Naive B cell (primary cell): Measurements from ENCODE around the gene BMPR1A. TPM values are rescaled to one million over a fixed set of nuclear protein-coding genes. Genes with fewer than 3 reads are reported as not detected.

ENCODE experiments used
- ATAC-seq, 2 donors: fragments of 150-1000 bp; cut with Tn5 transposase; 2 replicates each; pipeline ENCODE4 v1.10.0; 2021; ENCODE audit warnings: low read depth in 2 of 2, mild to moderate bottlenecking in 2 of 2, moderate library complexity in 2 of 2
- DNase-seq: peaks from one replicate; pipeline ENCODE4 v3.0.0; 2022
- H3K27ac Mint-ChIP-seq, 6 donors: one replicate each; pipeline ENCODE4 v1.8.0; 2020 to 2022; ENCODE audit warnings: mild to moderate bottlenecking in 6 of 6, mixed read lengths in 6 of 6, moderate library complexity in 5 of 6, inconsistent platforms in 2 of 6
- H3K27me3 Mint-ChIP-seq, 3 donors: one replicate each; pipeline ENCODE4 v1.8.0; 2021 to 2022; ENCODE audit warnings: mixed read lengths in 3 of 3, mild to moderate bottlenecking in 1 of 3
- H3K36me3 Mint-ChIP-seq, 2 donors: one replicate each; pipeline ENCODE4 v1.8.0; 2020 to 2022; ENCODE audit warnings: mixed read lengths in 2 of 2, inconsistent platforms in 1 of 2, mild to moderate bottlenecking in 1 of 2
- H3K4me1 Mint-ChIP-seq, 3 donors: one replicate each; pipeline ENCODE4 v1.8.0; 2020 to 2022; ENCODE audit warnings: mixed read lengths in 3 of 3, inconsistent platforms in 1 of 3, mild to moderate bottlenecking in 1 of 3, moderate library complexity in 1 of 3
- H3K4me3 Mint-ChIP-seq, 8 donors: one replicate each; pipeline ENCODE4 v1.8.0; 2020 to 2022; ENCODE audit warnings: mild to moderate bottlenecking in 8 of 8, mixed read lengths in 8 of 8, moderate library complexity in 8 of 8, inconsistent platforms in 2 of 8
- H3K9me3 Mint-ChIP-seq, 7 donors: one replicate each; pipeline ENCODE4 v1.8.0; 2020 to 2022; ENCODE audit warnings: mixed read lengths in 7 of 7, mild to moderate bottlenecking in 5 of 7, inconsistent platforms in 2 of 7, moderate library complexity in 1 of 7
- polyA plus RNA-seq, 6 donors: library from polyadenylated mRNA; unstranded; fragments of 300-500 nt; fragmentation: Illumina TruSeq; gene quantifications; one replicate each; pipeline ENCODE4 v1.2.3, GENCODE V29; 2021; ENCODE audit warnings: low read depth in 6 of 6

Gene BMPR1A
- 1 to 10 TPM in 4 of 6 donors, under 1 TPM in 1, not detected in 1; 0.73 to 3.4 (median 1.2) TPM for polyA plus RNA-seq

DNA sequence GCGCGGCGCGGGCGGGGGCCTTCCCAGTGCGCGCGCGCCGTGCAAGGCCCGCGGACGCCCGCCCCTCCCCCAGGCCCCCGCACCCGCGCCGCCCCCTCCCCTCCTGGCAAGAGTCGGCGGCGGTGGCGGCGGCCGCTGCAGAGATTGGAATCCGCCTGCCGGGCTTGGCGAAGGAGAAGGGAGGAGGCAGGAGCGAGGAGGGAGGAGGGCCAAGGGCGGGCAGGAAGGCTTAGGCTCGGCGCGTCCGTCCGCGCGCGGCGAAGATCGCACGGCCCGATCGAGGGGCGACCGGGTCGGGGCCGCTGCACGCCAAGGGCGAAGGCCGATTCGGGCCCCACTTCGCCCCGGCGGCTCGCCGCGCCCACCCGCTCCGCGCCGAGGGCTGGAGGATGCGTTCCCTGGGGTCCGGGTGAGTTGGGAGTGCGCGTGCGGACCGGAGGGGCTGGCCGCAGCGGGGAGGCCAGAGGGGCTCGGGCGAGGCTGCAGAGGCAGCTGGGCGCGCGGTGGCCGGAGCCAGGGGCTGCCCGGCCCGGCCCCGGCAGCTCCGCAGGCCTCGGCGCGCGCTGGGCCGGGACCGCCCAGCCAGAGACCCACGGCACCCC lies at the start of gene BMPR1A:
TSS of gene BMPR1A (plus strand) at position 109 of the 602 bp plus-strand sequence. CDS start 119,400 bp downstream, outside the sequence.
- H3K36me3 Mint-ChIP-seq, result no peaks in the 10 kb centered on the region
- ATAC-seq (peak; percentile 37 to 40), DNase-seq (no peak)
- H3K4me3 Mint-ChIP-seq, result peak within 1 kb of the TSS; percentile 83 to 94 (median 90)
- H3K4me1 Mint-ChIP-seq, result peaks cover 17 to 37% (median 28%) of the 10 kb centered on the region in 3 donors
- H3K9me3 Mint-ChIP-seq, result no peaks in the 10 kb centered on the region
- H3K27ac Mint-ChIP-seq, result peak within 1 kb of the TSS in 5 of 6 donors; percentile 34 to 87 (median 79)
- peaks cover 43 to 78% (median 52%) of the 10 kb centered on the region in 3 donors for H3K27me3 Mint-ChIP-seq

DNA sequence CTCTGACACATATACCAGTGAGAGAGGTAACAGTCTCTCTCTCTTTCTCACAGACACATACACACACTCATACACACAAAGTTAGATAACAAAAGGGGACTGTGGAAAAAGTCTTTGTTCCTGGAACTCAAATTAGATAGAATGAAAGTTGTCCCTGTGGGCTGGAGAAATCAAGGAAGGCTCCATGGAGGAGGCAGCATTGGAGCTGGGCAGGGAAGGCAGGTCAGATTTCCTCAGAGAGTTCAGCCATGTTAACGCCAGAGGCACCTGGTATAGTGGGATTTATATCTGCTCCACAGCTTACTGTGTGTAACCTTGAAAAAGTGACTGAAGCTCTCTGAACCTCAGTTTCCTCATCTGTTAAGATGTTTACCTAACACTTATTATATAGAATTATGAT lies 49.4 kb upstream of the BMPR1A start:
- Mint-ChIP-seq H3K36me3 (peaks cover 0 to 8% of the 10 kb centered on the region in 2 donors), H3K9me3 (peaks cover 0 to 4% (median 0%) of the 10 kb centered on the region in 7 donors), H3K4me1 (peaks cover 9 to 16% (median 11%) of the 10 kb centered on the region in 3 donors), H3K27me3 (peaks cover 0 to 8% (median 5%) of the 10 kb centered on the region in 3 donors), H3K4me3 (peak overlapping the region in 1 of 8 donors; percentile 64), H3K27ac (no peak overlapping the region)
- ATAC-seq, result no peak
- DNase-seq, result no peak

DNA sequence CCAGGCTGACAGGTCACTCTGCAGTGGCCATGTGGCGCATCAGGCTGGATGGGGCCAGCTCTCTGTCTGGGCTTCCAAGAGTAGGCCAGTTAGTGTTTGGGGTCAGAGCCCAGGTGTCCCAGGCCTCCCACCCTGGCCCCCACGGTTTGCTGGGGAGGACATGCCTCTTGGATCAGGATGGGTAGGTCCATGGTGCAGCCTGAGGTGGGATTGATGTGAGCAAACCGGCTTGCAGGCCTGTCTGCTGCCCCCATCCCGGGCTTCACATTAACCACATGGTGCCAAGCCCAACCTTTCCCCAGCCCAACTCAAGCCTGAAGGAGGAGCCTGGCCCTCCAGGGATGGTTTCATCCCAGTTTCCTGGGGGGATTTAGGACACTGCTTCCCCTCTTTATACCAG lies 48.9 kb upstream of the BMPR1A start:
- DNase-seq (no peak), ATAC-seq (no peak)
- no peak overlapping the region for H3K27ac Mint-ChIP-seq
- peaks cover 14 to 20% (median 15%) of the 10 kb centered on the region in 3 donors for H3K4me1 Mint-ChIP-seq
- H3K27me3 Mint-ChIP-seq, result peaks cover 0 to 8% (median 0%) of the 10 kb centered on the region in 3 donors
- peaks cover 0 to 8% of the 10 kb centered on the region in 2 donors for H3K36me3 Mint-ChIP-seq
- peak overlapping the region in 1 of 8 donors; percentile 64 for H3K4me3 Mint-ChIP-seq
- H3K9me3 Mint-ChIP-seq, result peaks cover 0 to 4% (median 0%) of the 10 kb centered on the region in 7 donors

DNA sequence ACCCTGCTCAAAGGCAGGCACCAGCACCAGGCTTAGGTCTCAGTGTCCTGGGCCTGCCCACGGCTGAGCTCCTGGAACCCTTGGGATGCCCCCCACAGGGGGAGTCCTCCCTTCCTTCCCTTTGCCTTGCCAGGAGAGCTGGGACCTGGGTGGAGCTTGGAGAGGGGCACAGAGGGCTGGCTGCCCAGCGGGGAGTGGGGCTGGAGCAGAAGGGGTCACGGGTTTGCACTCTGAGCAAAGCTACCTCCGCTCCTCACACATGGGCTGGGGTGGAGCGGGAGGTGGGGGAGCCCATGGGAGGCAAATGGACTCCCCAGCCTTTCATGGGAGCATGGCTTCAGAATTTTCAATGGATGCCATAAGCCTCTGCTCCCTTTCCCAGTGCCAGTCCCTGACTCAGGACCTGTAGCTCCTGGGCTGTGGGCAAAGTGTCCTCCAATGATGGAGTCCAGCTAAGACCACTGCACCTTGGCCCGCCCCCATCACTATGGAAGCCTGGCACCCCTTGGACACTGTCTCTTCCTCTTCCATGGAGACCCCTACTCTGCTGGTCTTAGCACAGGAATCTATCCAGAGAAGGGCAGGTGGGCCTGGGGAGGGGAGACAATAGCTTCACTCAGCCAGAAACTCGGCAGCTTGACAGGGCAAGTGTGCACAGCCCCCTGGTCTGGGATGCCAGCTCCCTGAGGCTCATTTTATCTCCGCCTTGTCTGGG lies 48.2 kb upstream of the BMPR1A start:
- H3K27ac Mint-ChIP-seq, result peak overlapping the region in 1 of 6 donors; percentile 78
- peaks cover 0 to 8% of the 10 kb centered on the region in 2 donors for H3K36me3 Mint-ChIP-seq
- H3K9me3 Mint-ChIP-seq, result peaks cover 0 to 4% (median 0%) of the 10 kb centered on the region in 7 donors
- peaks cover 15 to 20% (median 17%) of the 10 kb centered on the region in 3 donors for H3K4me1 Mint-ChIP-seq
- peaks cover 0 to 8% (median 0%) of the 10 kb centered on the region in 3 donors for H3K27me3 Mint-ChIP-seq
- DNase-seq (no peak), ATAC-seq (no peak)
- peak overlapping the region in 1 of 8 donors; percentile 33 for H3K4me3 Mint-ChIP-seq

DNA sequence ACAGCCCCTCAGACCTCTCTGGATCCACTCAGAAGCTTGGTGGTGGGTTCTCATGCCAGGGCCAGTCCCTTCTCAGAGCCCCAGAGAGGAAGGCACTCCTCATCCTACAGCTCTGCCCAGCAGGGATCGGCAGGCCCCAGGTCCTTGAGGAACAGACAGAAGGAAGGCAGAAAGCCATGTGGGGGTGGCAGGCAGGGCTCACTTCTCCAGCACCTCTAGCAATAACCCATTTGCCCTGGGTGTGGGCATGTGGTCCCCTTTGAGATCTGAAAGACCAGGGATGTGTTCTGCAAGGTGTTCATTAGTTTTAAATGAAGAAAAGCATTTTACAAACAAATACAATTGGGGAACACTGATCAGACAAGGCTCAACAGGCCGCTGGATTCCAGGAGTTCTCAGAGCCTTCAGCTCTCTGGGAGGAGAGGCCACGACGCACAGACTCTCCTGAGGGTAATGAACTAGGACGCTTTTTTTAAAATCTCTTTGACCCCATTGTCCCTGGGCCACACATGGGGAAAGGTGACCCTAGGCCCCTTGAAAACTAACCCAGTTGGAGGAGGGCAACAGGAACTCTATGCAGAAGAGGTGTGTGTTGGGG lies 47.5 kb upstream of the BMPR1A start:
- Mint-ChIP-seq H3K9me3 (peaks cover 0 to 4% (median 0%) of the 10 kb centered on the region in 7 donors), H3K36me3 (peaks cover 0 to 8% of the 10 kb centered on the region in 2 donors), H3K4me3 (peak overlapping the region in 2 of 8 donors; percentile 33 to 82), H3K4me1 (peaks cover 15 to 20% (median 17%) of the 10 kb centered on the region in 3 donors), H3K27ac (peak overlapping the region in 1 of 6 donors; percentile 20), H3K27me3 (peaks cover 0 to 8% (median 0%) of the 10 kb centered on the region in 3 donors)
- DNase-seq (no peak), ATAC-seq (no peak)

DNA sequence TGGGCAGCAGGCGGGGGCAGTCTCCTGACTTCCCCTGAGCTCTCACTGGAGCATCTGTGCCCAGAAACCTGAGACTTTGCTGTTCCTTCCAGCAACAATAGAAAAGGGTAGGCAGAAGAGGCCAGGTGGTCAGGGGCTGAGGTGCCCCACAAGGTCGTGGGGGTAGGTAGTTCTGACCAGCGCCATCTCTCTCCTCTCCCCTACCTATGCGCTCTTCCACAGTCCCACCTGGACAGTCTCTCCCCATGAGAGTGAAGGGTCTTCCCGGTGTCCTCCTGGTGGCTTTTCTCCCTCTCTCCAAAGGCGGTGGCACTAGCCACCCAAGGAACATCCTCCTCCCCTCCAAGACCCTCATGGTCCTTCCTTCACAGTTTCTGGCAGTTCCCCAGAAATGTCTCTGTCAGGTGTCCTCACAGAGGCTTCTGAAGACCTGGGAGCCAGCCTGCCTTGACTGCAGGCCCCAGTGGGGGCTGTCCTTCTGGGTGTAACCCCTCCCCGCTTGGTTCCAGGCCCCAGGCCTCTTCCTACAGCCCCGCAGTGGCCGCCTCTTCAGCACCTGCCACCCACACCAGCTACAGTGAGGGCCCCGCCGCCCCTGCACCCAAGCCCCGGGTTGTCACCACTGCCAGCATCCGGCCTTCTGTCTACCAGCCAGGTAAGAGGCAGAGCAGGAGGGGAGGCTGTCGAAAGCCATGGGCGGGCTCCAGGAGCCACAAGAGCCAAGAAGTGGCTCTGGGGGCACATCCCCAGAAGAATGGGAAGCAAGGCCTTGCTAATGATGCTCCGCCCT lies 46.8 kb upstream of the BMPR1A start:
- peaks cover 0 to 8% of the 10 kb centered on the region in 2 donors for H3K36me3 Mint-ChIP-seq
- ATAC-seq, result no peak
- peak overlapping the region; percentile 84 to 95 (median 85) for H3K4me3 Mint-ChIP-seq
- peaks cover 15 to 20% (median 17%) of the 10 kb centered on the region in 3 donors for H3K4me1 Mint-ChIP-seq
- H3K9me3 Mint-ChIP-seq, result peaks cover 0 to 4% (median 0%) of the 10 kb centered on the region in 7 donors
- H3K27me3 Mint-ChIP-seq, result peaks cover 0 to 8% (median 4%) of the 10 kb centered on the region in 3 donors
- DNase-seq, result no peak
- H3K27ac Mint-ChIP-seq, result peak overlapping the region in 5 of 6 donors; percentile 16 to 95 (median 72)

DNA sequence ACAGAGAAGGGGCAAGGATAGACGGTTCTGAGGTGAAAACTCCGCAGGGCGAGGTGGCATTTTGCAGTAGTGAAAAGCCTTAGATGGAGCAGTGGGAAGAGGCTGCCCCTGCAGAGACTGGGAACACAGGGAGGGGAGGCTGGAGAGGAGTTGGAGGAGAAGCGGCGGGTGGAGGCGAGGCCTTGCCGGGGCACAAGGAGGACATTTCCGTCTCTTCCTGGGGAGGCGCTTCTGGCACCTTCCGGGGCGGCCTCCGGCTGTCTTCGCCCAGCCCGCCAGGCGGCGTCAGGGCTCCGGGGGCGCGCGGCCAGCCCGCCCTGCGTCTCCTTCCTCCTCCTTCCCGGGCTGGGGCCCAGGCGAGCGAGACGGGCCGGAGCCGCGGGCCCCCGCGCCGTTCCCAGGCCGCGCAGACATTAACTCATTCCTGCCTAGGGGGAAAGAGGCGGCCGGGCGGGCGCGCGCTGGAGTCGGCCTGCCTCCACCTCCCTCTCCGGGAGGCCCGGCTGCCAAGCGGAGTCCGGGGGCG lies 45.4 kb upstream of the BMPR1A start:
- Mint-ChIP-seq H3K27ac (peak overlapping the region in 5 of 6 donors; percentile 90 to 97 (median 95)), H3K36me3 (peaks cover 0 to 8% of the 10 kb centered on the region in 2 donors), H3K9me3 (peaks cover 0 to 4% (median 0%) of the 10 kb centered on the region in 7 donors), H3K4me1 (peaks cover 15 to 20% (median 17%) of the 10 kb centered on the region in 3 donors), H3K27me3 (peaks cover 0 to 19% (median 4%) of the 10 kb centered on the region in 3 donors), H3K4me3 (peak overlapping the region; percentile 84 to 95 (median 86))
- ATAC-seq, result peak; percentile 83 to 85
- peak; percentile 74 for DNase-seq

DNA sequence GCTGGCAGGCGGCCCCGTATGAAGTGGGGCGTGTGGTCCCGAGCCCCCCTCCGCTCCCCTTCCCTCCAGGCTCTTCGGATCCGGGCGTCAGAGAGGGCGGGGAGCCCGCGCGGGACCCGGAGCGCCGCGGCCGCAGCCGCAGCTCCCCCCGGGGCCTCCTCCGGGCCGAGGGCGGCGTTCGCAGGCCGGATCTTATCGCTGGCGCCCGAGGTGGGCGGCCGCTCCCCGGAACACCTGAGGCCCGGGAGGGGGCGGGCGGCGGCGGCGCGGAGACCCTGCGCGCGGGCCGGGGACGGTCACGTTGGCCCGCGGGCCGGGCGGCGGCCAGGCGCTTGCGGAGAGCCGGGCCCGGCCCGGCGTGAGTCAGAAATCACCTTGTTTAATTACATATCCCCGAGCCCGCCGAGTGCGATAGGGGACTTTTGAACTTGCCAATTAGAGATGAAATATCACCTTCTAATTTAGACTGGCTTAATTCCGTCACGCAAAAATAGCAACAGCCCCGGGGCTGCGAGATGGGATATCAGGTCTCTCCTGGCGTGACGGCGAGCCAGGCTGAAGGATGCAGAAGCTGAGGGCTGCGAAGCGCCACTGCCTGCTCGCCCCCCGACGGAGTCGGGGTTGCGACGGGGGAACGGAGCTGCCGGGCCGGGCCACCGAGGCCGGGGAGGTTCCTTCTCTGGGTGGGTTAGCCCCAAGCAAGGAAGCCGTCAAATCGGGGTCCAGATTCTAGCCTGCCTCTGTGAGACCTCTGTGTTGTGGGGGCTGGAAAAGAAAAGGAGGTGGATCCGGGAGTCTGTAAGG lies 44.7 kb upstream of the BMPR1A start:
- Mint-ChIP-seq H3K4me3 (peak overlapping the region; percentile 84 to 96 (median 91)), H3K4me1 (peaks cover 15 to 20% (median 17%) of the 10 kb centered on the region in 3 donors), H3K36me3 (peaks cover 0 to 8% of the 10 kb centered on the region in 2 donors), H3K27me3 (peaks cover 0 to 17% (median 4%) of the 10 kb centered on the region in 3 donors), H3K9me3 (peaks cover 0 to 4% (median 0%) of the 10 kb centered on the region in 7 donors), H3K27ac (peak overlapping the region; percentile 88 to 97 (median 95))
- ATAC-seq, result peak; percentile 38 to 43
- peak; percentile 56 for DNase-seq

DNA sequence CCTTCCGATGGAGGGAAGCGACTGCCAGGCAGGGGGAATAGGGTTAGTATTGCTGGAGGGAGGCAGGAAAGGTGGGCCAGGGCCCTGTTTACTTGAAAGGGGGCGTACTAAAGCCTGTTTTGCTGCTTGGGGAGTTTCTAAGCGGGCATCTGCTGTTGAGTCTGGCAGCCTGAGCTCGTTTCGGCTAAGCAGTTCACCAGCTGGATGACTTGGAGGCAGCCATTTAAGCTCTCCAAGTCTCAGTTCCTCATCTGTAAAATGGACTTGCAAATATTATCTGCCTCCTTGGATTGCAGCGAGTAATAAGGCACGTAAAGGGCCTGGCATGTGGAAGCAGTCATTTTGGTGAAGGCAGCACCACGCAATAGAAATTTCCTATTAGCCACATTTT lies 44.1 kb upstream of the BMPR1A start:
- peak overlapping the region; percentile 87 to 97 (median 92) for H3K27ac Mint-ChIP-seq
- DNase-seq (peak; percentile 23), ATAC-seq (peak; percentile 32 to 45)
- H3K36me3 Mint-ChIP-seq, result peaks cover 0 to 8% of the 10 kb centered on the region in 2 donors
- H3K4me3 Mint-ChIP-seq, result peak overlapping the region; percentile 83 to 96 (median 91)
- peaks cover 15 to 20% (median 17%) of the 10 kb centered on the region in 3 donors for H3K4me1 Mint-ChIP-seq
- peaks cover 0 to 4% (median 0%) of the 10 kb centered on the region in 7 donors for H3K9me3 Mint-ChIP-seq
- H3K27me3 Mint-ChIP-seq, result peaks cover 0 to 12% (median 5%) of the 10 kb centered on the region in 3 donors

DNA sequence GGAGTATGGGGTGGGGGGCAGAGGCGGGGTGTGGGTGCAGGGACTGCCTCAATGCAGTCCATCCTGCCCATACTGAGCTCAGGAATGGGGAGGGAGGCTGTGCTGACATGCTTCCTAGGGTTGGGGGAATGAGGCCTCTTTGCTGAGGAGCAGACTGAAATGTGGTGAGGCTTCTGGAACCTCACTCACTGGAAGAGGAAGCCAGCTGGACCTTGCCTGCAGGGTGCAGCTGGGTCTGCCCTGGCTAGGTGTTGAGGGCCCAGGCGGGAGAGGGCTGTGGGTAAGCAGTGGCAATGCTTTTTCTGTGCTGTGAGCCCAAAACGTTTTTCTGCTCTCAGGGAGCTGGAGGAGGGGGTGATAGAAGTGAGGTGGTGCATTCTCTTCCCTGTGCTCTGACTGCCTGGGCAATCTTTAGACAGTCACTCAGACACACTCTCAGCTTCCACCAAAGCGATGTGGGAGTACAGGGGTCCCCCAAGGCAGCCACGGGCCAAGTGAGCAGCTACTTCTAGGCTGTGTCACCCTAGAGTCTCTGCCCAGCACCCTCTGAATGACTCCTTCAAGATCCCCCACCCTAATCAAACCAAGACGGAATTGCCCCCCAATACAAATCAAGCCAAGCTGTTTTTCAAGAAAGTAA lies 41.1 kb upstream of the BMPR1A start:
- Mint-ChIP-seq H3K27ac (peak overlapping the region in 1 of 6 donors; percentile 39), H3K9me3 (peaks cover 0 to 2% (median 0%) of the 10 kb centered on the region in 7 donors)

DNA sequence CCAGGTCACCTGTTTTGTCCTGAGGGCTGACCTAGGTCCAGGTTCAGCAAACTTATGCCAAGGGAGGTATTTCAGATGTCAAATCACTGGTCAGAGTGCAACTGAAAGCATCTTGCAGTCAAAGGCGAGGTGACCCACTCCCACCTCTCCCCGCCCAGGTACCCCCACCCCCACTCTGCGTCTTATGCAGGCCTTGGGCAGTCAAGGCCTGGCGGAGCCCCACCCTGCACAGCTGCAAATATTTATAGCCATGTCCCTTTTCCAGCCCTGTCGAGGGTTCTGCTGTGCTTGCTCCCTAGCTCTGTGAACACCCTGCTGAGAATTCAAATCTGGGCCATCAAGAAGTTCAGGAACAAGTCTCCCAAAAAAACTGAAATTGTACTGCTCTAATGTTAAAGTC lies 40.6 kb upstream of the BMPR1A start:
- Mint-ChIP-seq H3K4me3 (peak overlapping the region in 1 of 8 donors; percentile 29), H3K27ac (no peak overlapping the region), H3K4me1 (peaks cover 7 to 11% (median 9%) of the 10 kb centered on the region in 3 donors), H3K9me3 (no peaks in the 10 kb centered on the region), H3K36me3 (no peaks in the 10 kb centered on the region), H3K27me3 (peaks cover 6 to 44% (median 20%) of the 10 kb centered on the region in 3 donors)
- ATAC-seq (no peak), DNase-seq (no peak)

More for the DNA sequence above, 41.1 kb upstream of the BMPR1A start:
- no peak for DNase-seq
- Mint-ChIP-seq H3K4me3 (no peak overlapping the region), H3K36me3 (peaks cover 0 to 1% of the 10 kb centered on the region in 2 donors), H3K4me1 (peaks cover 11 to 16% (median 15%) of the 10 kb centered on the region in 3 donors), H3K27me3 (peaks cover under 1 to 38% (median 15%) of the 10 kb centered on the region in 3 donors)
- ATAC-seq, result no peak
